Psoas muscle (tissue), 8 donors: Measurements from ENCODE around the gene MEF2B. TPM values are rescaled to one million over a fixed set of nuclear protein-coding genes. Genes with fewer than 3 reads are reported as not detected.

Experiments used
- ATAC-seq, 4 donors: fragments of 200-7000 bp; cut with Tn5 transposase; one replicate each; pipeline ENCODE4 v1.9.1; 2020; ENCODE audit warnings: moderate library complexity in 3 of 4, mild to moderate bottlenecking in 2 of 4
- DNase-seq, 2 donors: peaks; one replicate each; pipeline ENCODE4 v3.0.0-alpha.2; 2020
- H3K27ac ChIP-seq: fragments of 200-600 bp; one replicate; pipeline ENCODE4 v1.8.0; 2022
- H3K27me3 ChIP-seq, 3 donors: fragments of 200-600 bp in 1 of 3; one replicate each; pipeline versions ENCODE4 v1.6.1 to v1.8.0; 2013 to 2022; ENCODE audit warnings: low read length in 2 of 3, mild to moderate bottlenecking in 2 of 3, moderate library complexity in 1 of 3; ENCODE audit not compliant: insufficient read depth in 3 of 3
- H3K36me3 ChIP-seq, 2 donors: fragments of 200-600 bp in 1 of 2; one replicate each; pipeline versions ENCODE4 v1.6.1 to v1.8.0; 2013 to 2022; ENCODE audit warnings: low read depth in 1 of 2, mild to moderate bottlenecking in 1 of 2, moderate library complexity in 1 of 2; ENCODE audit not compliant: insufficient read depth in 1 of 2
- H3K4me1 ChIP-seq: fragments of 200-600 bp; one replicate; pipeline ENCODE4 v1.8.0; 2022
- H3K4me3 ChIP-seq: fragments of 200-600 bp; one replicate; pipeline ENCODE4 v1.8.0; 2022; ENCODE audit warnings: mild to moderate bottlenecking
- H3K9me3 ChIP-seq: fragments of 200-600 bp; one replicate; pipeline ENCODE4 v1.8.0; 2022
- CTCF ChIP-seq: fragments of 200-600 bp; IDR thresholded peaks from one replicate; pipeline ENCODE4 v1.8.0; 2022; ENCODE audit warnings: antibody characterized with exemption
- WGBS, 3 donors: extraction: QIAGEN DNeasy Blood & Tissue Kit; methylation state at CpG; one replicate each; pipeline versions ENCODE4 v1.1.6 to v1.1.7; 2013; 5-methylcytosine and 5-hydroxymethylcytosine counted together
- intact Hi-C, 2 donors: fragments of 100-400 bp; cut with DNase I; formaldehyde crosslinking; loops; one replicate each; pipeline versions ENCODE4 v1.11.0 to v1.14.2; 2022
- polyA plus RNA-seq, 3 donors: library from polyadenylated mRNA; stranded (reverse); fragments of 200-250 nt; gene quantifications; one replicate each; pipeline ENCODE4 v1.2.3, GENCODE V29; 2013
- total RNA-seq, 4 donors: library from RNA; stranded (reverse); fragmentation: NEBNext Ultra II Directional in 2 of 4; extraction: Animal tissue kit (Norgen Biotek cat#: 25700) in 2 of 4; gene quantifications; one replicate each; pipeline versions ENCODE4 v1.2.1 to v1.2.4, GENCODE V29; 2021 to 2023
- donor health status: healthy with polysubstance abuse.
- donor health status: DM: no; HTN: no; CAD: no; lungs with moderate emphysema.
- donor health status: Bipolar disorder and iron deficiency.
- donor health status: healthy.
- donor health status: DM: yes; HTN: yes; CAD: no.
- donor health status: DM: no; HTN: no; CAD: no.
- donor health status: DM: no; HTN: no; CAD: no.
- donor health status: DM: yes; HTN: yes; CAD: no.

The MEF2B gene
- total and polyA plus RNA-seq, 7 donors = 0.07 to 0.91 (median 0.56) TPM

GRCh38 chr19:19162495-19162894, 7.6 kb downstream of the MEF2B start:
- DNase-seq = no peak
- H3K4me3 ChIP-seq = no peak overlapping the region
- no peaks in the 10 kb centered on the region for H3K27me3 ChIP-seq
- no peaks in the 10 kb centered on the region for H3K4me1 ChIP-seq
- no peak for TF ChIP-seq CTCF
- no peak for ATAC-seq
- no peaks in the 10 kb centered on the region for H3K9me3 ChIP-seq
- H3K27ac ChIP-seq = no peak overlapping the region
- 81 to 87% (median 85%) methylated on average over 6 to 7 of the region's 7 CpGs for WGBS, 3 donors
- intact Hi-C loops = no loop called here
- H3K36me3 ChIP-seq = no peaks in the 10 kb centered on the region

GRCh38 chr19:19160461-19161035, 9.5 kb downstream of the MEF2B start:
- Histone ChIP-seq H3K36me3 (no peaks in the 10 kb centered on the region), H3K27ac (no peak overlapping the region), H3K27me3 (no peaks in the 10 kb centered on the region), H3K4me3 (no peak overlapping the region), H3K9me3 (no peaks in the 10 kb centered on the region), H3K4me1 (no peaks in the 10 kb centered on the region)
- ATAC-seq (no peak), DNase-seq (no peak)
- no peak for TF ChIP-seq CTCF
- intact Hi-C loops = no loop called here
- 54 to 66% (median 65%) methylated on average over 20 to 26 of the region's 26 CpGs for WGBS, 3 donors

- ATAC-seq = no peak
- no peak overlapping the region for H3K4me3 ChIP-seq
- no peak overlapping the region for H3K27ac ChIP-seq
- H3K9me3 ChIP-seq = no peaks in the 10 kb centered on the region
- H3K27me3 ChIP-seq = no peaks in the 10 kb centered on the region
- intact Hi-C loops = no loop called here
- DNase-seq = no peak
- no peaks in the 10 kb centered on the region for H3K36me3 ChIP-seq
- 93 to 95% (median 95%) methylated on average over 4 of the region's 4 CpGs for WGBS, 3 donors
- no peaks in the 10 kb centered on the region for H3K4me1 ChIP-seq
- no peak for TF ChIP-seq CTCF
These were observed 10.5 kb downstream of the MEF2B start for GRCh38 chr19:19159534-19159933.

GRCh38 chr19:19157808-19158207, 12.3 kb downstream of the MEF2B start:
- H3K36me3 ChIP-seq = no peaks in the 10 kb centered on the region
- no peak overlapping the region for H3K4me3 ChIP-seq
- no peak for ATAC-seq
- intact Hi-C loops = no loop called here
- 74 to 84% (median 78%) methylated on average over 5 to 6 of the region's 6 CpGs for WGBS, 3 donors
- no peak for DNase-seq
- H3K27ac ChIP-seq = no peak overlapping the region
- H3K9me3 ChIP-seq = no peaks in the 10 kb centered on the region
- no peaks in the 10 kb centered on the region for H3K27me3 ChIP-seq
- no peak for TF ChIP-seq CTCF
- H3K4me1 ChIP-seq = no peaks in the 10 kb centered on the region
